Left ventricle myocardium inferior (tissue), 1 donor: ENCODE data around the gene CDH12. TPM values are rescaled to one million over a fixed set of nuclear protein-coding genes. Genes with fewer than 3 reads are reported as not detected.
A peak's percentile ranks its signal among the peaks of the same experiment; 100 is the strongest.
"Not testable (repeated sequence)": the region's sequence is repeated elsewhere in the genome, so short reads cannot be mapped to it uniquely, and the experiment has no call there.

Source experiments
- DNase-seq: peaks from one replicate; pipeline ENCODE4 v3.0.0-alpha.2; 2020
- H3K27ac ChIP-seq: fragments of 200-600 bp; replicated peaks from 2 replicates; pipeline ENCODE4 v1.8.0; 2021
- H3K27me3 ChIP-seq: fragments of 200-600 bp; 2 replicates; pipeline ENCODE4 v1.8.0; 2021; ENCODE audit warnings: low read depth
- H3K36me3 ChIP-seq: fragments of 200-600 bp; 2 replicates; pipeline ENCODE4 v1.8.0; 2021
- H3K4me1 ChIP-seq: fragments of 200-600 bp; 2 replicates; pipeline ENCODE4 v1.8.0; 2021
- H3K4me3 ChIP-seq: fragments of 200-600 bp; 2 replicates; pipeline ENCODE4 v1.8.0; 2021; ENCODE audit warnings: mild to moderate bottlenecking, moderate library complexity
- H3K9me3 ChIP-seq: fragments of 200-600 bp; replicated peaks from 2 replicates; pipeline ENCODE4 v1.8.0; 2021
- CTCF ChIP-seq: fragments of 200-600 bp; IDR thresholded peaks from 2 replicates; pipeline ENCODE4 v1.8.0; 2021; ENCODE audit warnings: antibody characterized with exemption, mild to moderate bottlenecking, borderline replicate concordance
- intact Hi-C: fragments of 100-400 bp; cut with micrococcal nuclease; formaldehyde crosslinking; loops from one replicate; pipeline ENCODE4 v1.11.0; 2022
- total RNA-seq: library from RNA; stranded (reverse); fragmentation: NEBNext Ultra II Directional; extraction: Animal tissue kit (Norgen Biotek cat#: 25700); gene quantifications from one replicate; pipeline ENCODE4 v1.2.1, GENCODE V29; 2021
- donor health status: DM: no; HTN: yes; CAD: no; lungs with severe emphysema.

The CDH12 gene
- total RNA-seq, 1 donor from 2014 or later = not detected

GRCh38 chr5:22892441-22892840 is 39.3 kb upstream of the CDH12 start:
- H3K36me3 ChIP-seq = no peaks in the 10 kb centered on the region
- no peak for DNase-seq
- H3K9me3 ChIP-seq = no peaks in the 10 kb centered on the region
- no peaks in the 10 kb centered on the region for H3K27me3 ChIP-seq
- no peak overlapping the region for H3K4me3 ChIP-seq
- intact Hi-C loops = no loop called here
- TF ChIP-seq CTCF = no peak
- no peaks in the 10 kb centered on the region for H3K4me1 ChIP-seq
- H3K27ac ChIP-seq = no peak overlapping the region

GRCh38 chr5:22889720-22890119 is 36.6 kb upstream of the CDH12 start:
- H3K4me3 ChIP-seq = no peak overlapping the region
- no peak overlapping the region for H3K27ac ChIP-seq
- intact Hi-C loops = loop anchor here (10.0 kb wide), 1 partner anchor 255 kb away; no protein-coding TSS in a partner anchor
- no peaks in the 10 kb centered on the region for H3K27me3 ChIP-seq
- no peaks in the 10 kb centered on the region for H3K9me3 ChIP-seq
- DNase-seq = no peak
- H3K36me3 ChIP-seq = no peaks in the 10 kb centered on the region
- H3K4me1 ChIP-seq = no peaks in the 10 kb centered on the region
- TF ChIP-seq CTCF = peak; percentile 49

- Histone ChIP-seq H3K27me3 (no peaks in the 10 kb centered on the region), H3K27ac (no peak overlapping the region), H3K36me3 (no peaks in the 10 kb centered on the region), H3K4me3 (no peak overlapping the region), H3K4me1 (no peaks in the 10 kb centered on the region), H3K9me3 (no peaks in the 10 kb centered on the region)
- TF ChIP-seq CTCF = no peak
- no peak for DNase-seq
- intact Hi-C loops = loop anchor here (10.0 kb wide), 1 partner anchor 257 kb away; no protein-coding TSS in a partner anchor
These were observed 34.4 kb upstream of the CDH12 start for GRCh38 chr5:22887566-22887965.

- H3K27me3 ChIP-seq, H3K36me3 ChIP-seq, H3K4me1 ChIP-seq, H3K4me3 ChIP-seq, intact Hi-C loops, H3K9me3 ChIP-seq, DNase-seq, H3K27ac ChIP-seq: not testable (repeated sequence)
These were observed 5.8 kb upstream of the CDH12 start for GRCh38 chr5:22858911-22859310.

- intact Hi-C loops = no loop called here
- no peak overlapping the region for H3K27ac ChIP-seq
- no peak for DNase-seq
- TF ChIP-seq CTCF = no peak
- peaks cover 28% of the 10 kb centered on the region for H3K27me3 ChIP-seq
- H3K9me3 ChIP-seq = no peaks in the 10 kb centered on the region
- no peak overlapping the region for H3K4me3 ChIP-seq
- H3K4me1 ChIP-seq = peaks cover 9% of the 10 kb centered on the region
- no peaks in the 10 kb centered on the region for H3K36me3 ChIP-seq
These were observed 2.7 kb upstream of the CDH12 start for GRCh38 chr5:22855824-22856223.

GRCh38 chr5:22850981-22851380 is 2.2 kb downstream of the CDH12 start:
- H3K4me3 ChIP-seq = no peak overlapping the region
- intact Hi-C loops = no loop called here
- H3K4me1 ChIP-seq = peaks cover 9% of the 10 kb centered on the region
- no peak overlapping the region for H3K27ac ChIP-seq
- DNase-seq = no peak
- H3K9me3 ChIP-seq = no peaks in the 10 kb centered on the region
- H3K36me3 ChIP-seq = no peaks in the 10 kb centered on the region
- no peak for TF ChIP-seq CTCF
- peaks cover 58% of the 10 kb centered on the region for H3K27me3 ChIP-seq
